Mesendoderm (in vitro differentiated cells): Measurements from ENCODE around the gene TUBGCP6.

Source experiments
- DNase-seq: peaks from one replicate; pipeline ENCODE4 v3.0.0; 2013
- H2AK5ac ChIP-seq: 2 replicates; pipeline ENCODE4 v1.6.1; 2013; ENCODE audit warnings: low read length, inconsistent platforms
- H2BK120ac ChIP-seq: 2 replicates; pipeline ENCODE4 v1.6.1; 2013; ENCODE audit warnings: low read depth, mild to moderate bottlenecking, low read length, moderate library complexity, mixed read lengths
- H2BK15ac ChIP-seq: replicated peaks from 2 replicates; pipeline ENCODE4 v1.6.1; 2013; ENCODE audit warnings: low read depth, mild to moderate bottlenecking, moderate library complexity
- H2BK5ac ChIP-seq: 2 replicates; pipeline ENCODE4 v1.6.1; 2013; ENCODE audit warnings: low read length, inconsistent platforms
- H3K18ac ChIP-seq: 2 replicates; pipeline ENCODE4 v1.6.1; 2013; ENCODE audit warnings: mild to moderate bottlenecking, low read length, mixed read lengths
- H3K23ac ChIP-seq: one replicate; pipeline ENCODE4 v1.6.1; 2013; ENCODE audit warnings: low read length
- H3K27ac ChIP-seq: 2 replicates; pipeline ENCODE4 v1.5.1; 2013; ENCODE audit warnings: low read depth, mild to moderate bottlenecking, inconsistent platforms, low read length, moderate library complexity
- H3K27me3 ChIP-seq: 2 replicates; pipeline ENCODE4 v1.6.1; 2013; ENCODE audit warnings: low read length, control low read depth, mild to moderate bottlenecking, inconsistent platforms; ENCODE audit not compliant: insufficient read depth, poor library complexity
- H3K36me3 ChIP-seq: 2 replicates; pipeline ENCODE4 v1.6.1; 2013; ENCODE audit warnings: low read length, inconsistent platforms; ENCODE audit not compliant: control insufficient read depth, insufficient read depth
- H3K4ac ChIP-seq: one replicate; pipeline ENCODE4 v1.6.1; 2013; ENCODE audit warnings: low read depth, mild to moderate bottlenecking, low read length, moderate library complexity
- H3K4me1 ChIP-seq: 2 replicates; pipeline ENCODE4 v1.6.1; 2013; ENCODE audit warnings: low read depth, low read length, inconsistent platforms; ENCODE audit not compliant: control insufficient read depth
- H3K4me2 ChIP-seq: 2 replicates; pipeline ENCODE4 v1.6.1; 2013; ENCODE audit warnings: low read length
- H3K4me3 ChIP-seq: 2 replicates; pipeline ENCODE4 v1.5.1; 2013; ENCODE audit warnings: mild to moderate bottlenecking, low read length
- H3K56ac ChIP-seq: one replicate; pipeline ENCODE4 v1.6.1; 2013; ENCODE audit warnings: low read length
- H3K79me1 ChIP-seq: 2 replicates; pipeline ENCODE4 v1.6.1; 2013; ENCODE audit warnings: low read length, inconsistent platforms
- H3K79me2 ChIP-seq: 2 replicates; pipeline ENCODE4 v1.6.1; 2013; ENCODE audit warnings: mild to moderate bottlenecking, low read length; ENCODE audit not compliant: control insufficient read depth, insufficient read depth
- H3K9ac ChIP-seq: 2 replicates; pipeline ENCODE4 v1.6.1; 2013; ENCODE audit warnings: low read length, inconsistent platforms
- H4K5ac ChIP-seq: one replicate; pipeline ENCODE4 v1.6.1; 2013; ENCODE audit warnings: low read length
- H4K8ac ChIP-seq: one replicate; pipeline ENCODE4 v1.6.1; 2013; ENCODE audit warnings: low read depth, mild to moderate bottlenecking, control low read depth, low read length, moderate library complexity
- WGBS: extraction: QIAGEN DNeasy Blood & Tissue Kit; methylation state at CpG from one replicate; pipeline ENCODE4 v1.1.7; 2013; ENCODE audit warnings: low lambda C conversion rate, missing lambda C conversion rate; ENCODE audit not compliant: insufficient coverage; ENCODE audit errors: extremely low coverage; 5-methylcytosine and 5-hydroxymethylcytosine counted together

Gene TUBGCP6

DNA sequence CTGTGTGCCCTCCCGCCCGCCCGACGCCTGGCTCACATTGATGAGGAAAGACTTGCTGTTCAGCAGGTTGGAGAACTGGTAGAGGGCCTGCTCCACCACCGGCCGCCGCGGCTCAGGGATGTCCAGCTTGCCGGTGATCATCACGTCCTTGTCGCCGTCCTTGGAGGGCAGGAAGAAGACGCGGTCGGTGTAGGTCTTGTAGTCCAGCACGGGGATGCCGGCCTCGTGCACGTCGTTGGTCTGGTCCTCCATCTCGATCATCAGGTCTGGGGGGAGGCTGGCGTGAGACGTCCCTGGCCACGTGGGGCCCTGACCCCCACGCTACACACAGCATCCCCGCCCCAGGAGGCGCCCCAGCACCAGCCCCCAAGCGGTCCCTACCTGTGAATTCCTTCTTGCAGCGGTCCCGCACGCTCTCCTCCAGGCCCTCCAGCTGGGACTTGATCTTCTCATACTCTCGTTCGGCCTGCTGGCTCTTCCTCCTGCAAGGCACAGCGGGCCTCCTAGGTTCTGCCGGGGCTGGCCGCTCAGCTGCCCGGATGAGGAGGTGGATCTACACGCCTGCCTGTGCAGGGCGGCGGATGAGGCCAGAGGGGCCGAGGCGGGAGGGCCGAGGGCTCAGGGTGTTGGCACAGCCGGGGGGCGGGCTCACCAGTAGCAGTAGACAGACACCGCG lies 36.0 kb upstream of the TUBGCP6 start:
- H3K9ac ChIP-seq: no peak overlapping the region
- no peak overlapping the region for H3K27ac ChIP-seq
- no peak overlapping the region for H4K8ac ChIP-seq
- H3K18ac ChIP-seq: no peak overlapping the region
- H3K36me3 ChIP-seq: peaks cover 6% of the 10 kb centered on the region
- no peak overlapping the region for H2BK15ac ChIP-seq
- H2BK5ac ChIP-seq: no peak overlapping the region
- no peak overlapping the region for H3K4ac ChIP-seq
- no peak overlapping the region for H2AK5ac ChIP-seq
- H3K23ac ChIP-seq: no peak overlapping the region
- H3K27me3 ChIP-seq: no peaks in the 10 kb centered on the region
- DNase-seq: no peak
- no peaks in the 10 kb centered on the region for H3K79me2 ChIP-seq
- H3K4me3 ChIP-seq: no peak overlapping the region
- H3K56ac ChIP-seq: no peak overlapping the region
- no peak overlapping the region for H4K5ac ChIP-seq
- no peak overlapping the region for H3K4me2 ChIP-seq
- H3K79me1 ChIP-seq: no peaks in the 10 kb centered on the region
- H3K4me1 ChIP-seq: no peaks in the 10 kb centered on the region
- WGBS: no CpG with 5 or more reads among the region's 47 CpGs
- no peak overlapping the region for H2BK120ac ChIP-seq

DNA sequence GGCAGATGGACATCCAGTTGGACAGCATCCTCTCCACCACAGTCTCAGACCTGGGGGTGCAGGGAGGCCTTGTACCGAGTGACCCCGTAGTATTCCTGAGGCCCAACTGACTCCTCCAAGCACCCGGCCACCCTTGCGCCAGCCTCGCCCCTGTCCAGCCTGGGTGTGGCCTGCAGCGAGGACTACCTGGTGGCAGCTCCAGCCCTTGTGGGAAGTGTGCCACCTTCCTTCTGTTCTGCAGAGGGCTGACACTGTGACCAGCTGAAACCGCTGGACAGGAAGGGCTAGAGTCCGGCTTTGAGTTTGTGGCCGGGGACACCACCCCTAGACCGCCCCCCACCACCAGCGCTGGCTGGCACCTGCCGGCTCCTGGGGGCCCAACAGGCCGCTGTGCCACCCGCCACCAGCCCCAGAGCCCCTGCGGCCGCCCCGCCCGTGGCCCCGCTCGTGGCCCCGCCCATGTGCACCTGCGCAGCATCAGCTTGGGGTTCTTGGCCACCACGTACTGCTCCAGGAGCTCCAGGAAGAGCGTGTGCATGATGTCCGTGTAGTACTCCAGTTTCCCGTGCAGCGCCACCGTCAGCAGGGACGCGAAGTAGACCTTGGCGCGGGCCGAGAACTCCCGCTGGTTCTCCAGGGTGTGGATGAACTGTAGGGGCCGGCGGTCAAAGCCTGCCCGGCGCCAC lies 35.3 kb upstream of the TUBGCP6 start:
- Histone ChIP-seq H3K18ac (no peak overlapping the region), H3K23ac (no peak overlapping the region), H3K27me3 (no peaks in the 10 kb centered on the region), H3K9ac (no peak overlapping the region), H3K4me1 (no peaks in the 10 kb centered on the region), H3K56ac (no peak overlapping the region), H4K8ac (no peak overlapping the region), H2BK5ac (no peak overlapping the region), H3K36me3 (peaks cover 6% of the 10 kb centered on the region), H2AK5ac (no peak overlapping the region), H2BK15ac (no peak overlapping the region), H2BK120ac (no peak overlapping the region), H3K4me3 (no peak overlapping the region), H3K27ac (no peak overlapping the region), H3K79me1 (no peaks in the 10 kb centered on the region), H3K4me2 (no peak overlapping the region), H3K79me2 (no peaks in the 10 kb centered on the region), H3K4ac (no peak overlapping the region), H4K5ac (no peak overlapping the region)
- DNase-seq: no peak
- WGBS: no CpG with 5 or more reads among the region's 38 CpGs

DNA sequence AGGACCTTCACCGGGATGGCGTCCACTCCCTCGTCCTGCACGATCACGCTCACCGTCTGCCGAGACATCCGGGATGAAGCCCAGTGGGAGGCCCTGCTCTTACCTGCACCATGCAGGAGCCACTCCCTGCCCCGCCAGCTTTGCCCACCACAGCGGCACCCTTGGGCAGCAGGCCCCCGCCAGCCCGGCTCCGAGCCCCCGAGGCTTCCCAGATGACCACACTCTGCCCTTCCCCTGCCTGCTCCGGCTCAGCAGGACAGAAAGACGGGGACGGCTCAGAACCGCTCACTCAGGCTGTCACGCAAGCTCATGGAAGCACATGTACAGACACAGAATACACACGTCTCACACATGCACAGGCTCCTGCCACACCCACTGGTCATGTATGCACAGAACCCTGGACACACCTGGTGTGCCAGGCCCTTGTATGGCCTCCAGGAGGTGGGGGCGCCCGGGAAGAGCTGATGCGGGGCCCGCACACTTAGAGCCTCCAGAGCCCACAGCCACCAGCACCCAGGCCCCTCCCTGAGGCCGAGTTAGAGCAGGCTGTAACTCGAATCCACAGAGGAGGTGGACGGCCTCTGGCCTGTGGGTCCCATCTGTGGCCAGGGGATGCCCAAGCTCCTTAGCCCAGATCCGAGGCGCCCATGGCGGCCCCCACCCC lies 34.3 kb upstream of the TUBGCP6 start:
- no peak overlapping the region for H2BK5ac ChIP-seq
- no peak overlapping the region for H3K18ac ChIP-seq
- DNase-seq: no peak
- H3K79me1 ChIP-seq: no peaks in the 10 kb centered on the region
- H3K9ac ChIP-seq: no peak overlapping the region
- H3K23ac ChIP-seq: no peak overlapping the region
- no peak overlapping the region for H4K5ac ChIP-seq
- no peak overlapping the region for H4K8ac ChIP-seq
- H3K27me3 ChIP-seq: no peaks in the 10 kb centered on the region
- H3K4me1 ChIP-seq: no peaks in the 10 kb centered on the region
- H3K4me2 ChIP-seq: no peak overlapping the region
- no peak overlapping the region for H3K56ac ChIP-seq
- H3K27ac ChIP-seq: no peak overlapping the region
- no peak overlapping the region for H3K4ac ChIP-seq
- no peak overlapping the region for H2BK15ac ChIP-seq
- H3K79me2 ChIP-seq: no peaks in the 10 kb centered on the region
- no peak overlapping the region for H2BK120ac ChIP-seq
- peaks cover 6% of the 10 kb centered on the region for H3K36me3 ChIP-seq
- WGBS: no CpG with 5 or more reads among the region's 30 CpGs
- H2AK5ac ChIP-seq: no peak overlapping the region
- H3K4me3 ChIP-seq: no peak overlapping the region

DNA sequence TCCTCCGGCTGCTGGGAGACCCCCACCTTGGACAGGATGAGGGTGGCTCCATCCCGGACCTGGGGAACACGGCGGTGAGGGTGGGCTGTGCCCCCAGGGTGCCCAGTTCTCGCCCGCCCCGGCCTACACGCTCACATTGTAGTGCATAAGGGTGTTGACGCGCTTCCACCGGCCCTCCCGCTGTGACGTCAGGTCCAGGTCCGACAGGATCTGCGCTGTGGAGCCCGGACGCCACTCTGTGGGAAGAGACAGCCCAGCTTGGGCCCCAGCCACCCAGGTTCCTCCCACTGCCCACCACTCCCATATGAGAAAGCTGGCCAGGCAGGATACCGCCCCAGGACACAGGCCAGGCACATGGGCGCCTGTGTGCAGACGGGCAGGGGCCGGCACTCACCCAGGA lies 33.6 kb upstream of the TUBGCP6 start:
- Histone ChIP-seq H3K9ac (no peak overlapping the region), H3K23ac (no peak overlapping the region), H4K5ac (no peak overlapping the region), H2BK5ac (no peak overlapping the region), H3K18ac (no peak overlapping the region), H3K4me3 (no peak overlapping the region), H3K27ac (no peak overlapping the region), H2AK5ac (no peak overlapping the region), H3K79me2 (no peaks in the 10 kb centered on the region), H3K79me1 (no peaks in the 10 kb centered on the region), H3K4me1 (no peaks in the 10 kb centered on the region), H3K4me2 (no peak overlapping the region), H2BK15ac (no peak overlapping the region), H3K36me3 (peaks cover 6% of the 10 kb centered on the region), H3K4ac (no peak overlapping the region), H3K56ac (no peak overlapping the region), H2BK120ac (no peak overlapping the region), H3K27me3 (no peaks in the 10 kb centered on the region), H4K8ac (no peak overlapping the region)
- no peak for DNase-seq
- WGBS: no CpG with 5 or more reads among the region's 21 CpGs

DNA sequence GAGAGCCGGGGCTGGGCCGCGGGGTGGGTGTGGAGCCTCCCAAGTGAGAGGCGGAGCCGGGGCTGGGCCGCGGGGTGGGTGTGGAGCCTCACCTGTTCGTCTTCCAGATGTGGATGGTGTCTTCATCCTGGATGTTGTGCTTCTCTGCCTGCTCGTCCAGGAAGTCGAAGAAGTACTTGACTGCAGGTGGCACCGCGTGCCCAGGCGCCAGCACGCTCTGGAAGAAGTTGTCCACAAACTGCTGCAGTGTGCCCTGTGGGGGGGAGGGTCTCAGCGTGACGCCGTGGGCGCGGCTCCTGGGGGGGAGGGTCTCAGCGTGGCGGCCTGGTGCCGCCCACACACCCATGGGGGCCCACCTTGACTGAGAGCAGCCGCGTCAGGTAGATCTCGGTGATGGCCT lies 32.9 kb upstream of the TUBGCP6 start:
- no peaks in the 10 kb centered on the region for H3K4me1 ChIP-seq
- H3K27ac ChIP-seq: no peak overlapping the region
- H4K5ac ChIP-seq: no peak overlapping the region
- H3K56ac ChIP-seq: no peak overlapping the region
- no peak overlapping the region for H2AK5ac ChIP-seq
- H2BK15ac ChIP-seq: no peak overlapping the region
- H3K79me2 ChIP-seq: no peaks in the 10 kb centered on the region
- no peak overlapping the region for H3K18ac ChIP-seq
- no peak for DNase-seq
- WGBS: no CpG with 5 or more reads among the region's 25 CpGs
- no peaks in the 10 kb centered on the region for H3K79me1 ChIP-seq
- H4K8ac ChIP-seq: no peak overlapping the region
- H3K9ac ChIP-seq: no peak overlapping the region
- no peak overlapping the region for H3K4me3 ChIP-seq
- peaks cover 6% of the 10 kb centered on the region for H3K36me3 ChIP-seq
- no peak overlapping the region for H3K4me2 ChIP-seq
- no peak overlapping the region for H3K23ac ChIP-seq
- no peak overlapping the region for H2BK120ac ChIP-seq
- no peak overlapping the region for H2BK5ac ChIP-seq
- no peak overlapping the region for H3K4ac ChIP-seq
- no peaks in the 10 kb centered on the region for H3K27me3 ChIP-seq
